HG02973 (cell line): ENCODE results near the gene PRSS27.

Source experiments
- ATAC-seq: cut with Tn5 transposase; IDR thresholded peaks from one replicate; pipeline ENCODE4 v1.9.1; 2021; ENCODE audit warnings: moderate library complexity; ENCODE audit not compliant: unreplicated experiment

Gene PRSS27

DNA sequence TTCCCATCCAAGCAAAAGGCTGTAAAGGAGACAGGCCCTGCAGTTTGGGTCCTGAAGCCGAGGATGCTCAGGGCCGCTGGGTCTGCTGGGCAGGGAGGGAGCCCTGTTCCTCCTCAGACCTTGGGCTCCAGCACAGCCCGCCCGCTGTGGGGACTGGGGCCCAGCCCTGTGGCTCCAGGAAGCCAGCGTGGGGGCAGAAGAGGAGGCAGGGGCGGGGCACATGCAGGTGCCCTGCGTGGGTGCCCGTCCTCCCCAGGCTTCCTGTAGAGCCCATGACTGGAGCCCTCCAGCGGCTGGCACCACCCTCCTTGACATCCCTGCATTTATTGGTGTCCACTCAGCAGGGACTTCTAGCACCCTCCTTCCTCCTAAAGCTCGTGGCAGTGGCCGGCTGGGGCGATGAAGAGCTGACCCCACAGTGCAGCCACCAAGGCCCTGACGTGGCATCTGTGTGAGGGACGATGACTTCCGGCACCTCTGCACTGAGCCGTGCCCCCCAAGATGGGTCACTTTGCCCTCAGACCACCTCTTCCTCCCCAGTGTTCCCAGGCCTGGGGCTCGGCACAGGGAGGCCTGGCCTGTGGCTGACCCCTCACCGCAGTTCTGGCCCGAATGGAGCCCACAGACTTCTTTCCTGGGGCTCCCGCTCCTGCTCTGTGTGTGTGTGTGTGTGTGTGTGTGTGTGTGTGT, 9.9 kb downstream of the PRSS27 start:
- ATAC-seq = no peak

DNA sequence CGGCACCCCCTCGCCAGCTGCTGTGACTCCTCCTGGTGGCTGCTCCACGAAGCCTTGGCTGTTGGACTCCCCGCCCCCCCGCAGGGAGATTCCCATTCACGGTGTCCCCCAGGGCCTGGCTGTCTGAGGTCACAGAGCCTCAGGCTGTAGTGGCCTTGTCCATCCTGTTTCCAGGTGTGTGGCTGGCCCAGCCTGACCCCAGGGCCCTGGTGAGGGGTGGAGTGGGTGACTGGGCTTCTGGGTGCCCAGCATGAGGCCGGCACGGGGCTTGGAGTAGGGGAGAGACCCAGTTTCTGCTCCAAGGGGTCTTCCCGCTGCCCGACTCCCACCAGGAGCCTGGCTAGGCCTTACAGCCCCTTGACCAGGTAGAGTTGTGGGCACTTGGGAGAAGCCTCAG, 10.4 kb downstream of the PRSS27 start:
- no peak for ATAC-seq

GRCh38 chr16:2708955-2709587, 11.0 kb downstream of the PRSS27 start:
- ATAC-seq = no peak

- ATAC-seq = no peak
Observed at GRCh38 chr16:2708290-2708639, 11.8 kb downstream of the PRSS27 start.

DNA sequence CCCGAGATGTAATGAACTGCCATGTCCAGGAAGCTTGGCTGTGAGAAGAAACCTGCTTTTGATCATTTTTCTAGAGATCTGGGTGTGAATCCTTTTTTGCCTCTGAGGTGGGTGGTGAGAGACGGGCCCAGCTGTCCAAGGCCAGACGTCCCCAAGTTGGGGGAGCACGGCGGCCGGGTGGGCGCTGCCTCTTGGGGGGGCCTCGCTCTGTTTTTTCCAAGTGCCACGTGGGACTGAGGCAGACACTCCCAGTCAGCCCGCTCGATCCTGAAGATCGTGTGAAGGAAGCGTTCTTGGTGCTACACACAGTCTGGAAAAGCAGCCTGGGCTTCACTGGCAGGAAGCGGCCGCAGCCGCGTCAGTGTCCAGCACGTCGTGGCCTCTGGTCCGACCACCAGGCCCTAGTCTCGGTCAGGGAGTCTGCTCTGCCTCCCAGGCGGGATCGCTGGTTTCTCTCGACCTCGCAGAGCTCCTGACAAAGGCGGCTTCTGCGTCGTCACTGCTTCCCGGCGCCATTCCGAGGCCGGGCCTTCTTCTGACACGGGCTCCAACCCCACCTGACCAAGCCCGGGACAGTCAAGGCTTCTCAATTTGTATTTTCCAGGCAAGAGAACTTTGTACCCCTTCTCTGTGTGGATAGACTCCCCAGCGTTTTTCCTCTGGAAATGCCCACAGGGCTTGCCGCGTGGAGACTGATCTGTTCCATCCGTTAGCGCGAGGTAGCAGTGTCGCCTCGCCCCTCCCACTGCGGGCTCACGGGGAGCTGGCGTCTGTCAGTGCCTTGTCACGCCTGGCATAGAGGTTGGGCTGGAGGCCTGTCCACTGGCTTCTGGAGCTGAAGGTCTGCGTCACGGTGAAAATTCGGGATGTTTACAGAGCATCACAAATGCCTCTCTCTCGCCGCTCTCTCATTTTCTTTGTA, 12.4 kb downstream of the PRSS27 start:
- ATAC-seq = no peak

GRCh38 chr16:2706611-2707311, 13.3 kb downstream of the PRSS27 start:
- ATAC-seq = no peak

DNA sequence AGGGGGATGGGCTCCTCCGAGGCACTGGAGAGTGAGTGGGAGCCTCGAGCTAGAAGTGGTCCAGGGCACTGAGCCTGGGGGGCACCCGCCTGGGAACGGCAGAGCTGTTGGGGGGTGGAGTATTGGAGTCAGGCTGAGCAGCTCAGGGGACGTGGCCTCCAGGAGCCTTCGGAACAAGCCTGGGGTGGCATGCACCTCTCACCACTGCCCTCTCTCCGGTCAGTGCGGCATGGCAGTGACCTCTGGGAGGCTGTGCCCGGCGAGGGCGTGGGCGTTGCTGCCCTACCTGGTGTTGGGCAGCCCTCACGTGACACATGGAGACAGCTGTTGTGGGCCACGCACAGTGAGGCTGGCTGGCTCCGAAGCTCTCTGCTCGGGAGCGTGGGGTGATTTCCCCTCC, 13.9 kb downstream of the PRSS27 start:
- ATAC-seq = no peak

DNA sequence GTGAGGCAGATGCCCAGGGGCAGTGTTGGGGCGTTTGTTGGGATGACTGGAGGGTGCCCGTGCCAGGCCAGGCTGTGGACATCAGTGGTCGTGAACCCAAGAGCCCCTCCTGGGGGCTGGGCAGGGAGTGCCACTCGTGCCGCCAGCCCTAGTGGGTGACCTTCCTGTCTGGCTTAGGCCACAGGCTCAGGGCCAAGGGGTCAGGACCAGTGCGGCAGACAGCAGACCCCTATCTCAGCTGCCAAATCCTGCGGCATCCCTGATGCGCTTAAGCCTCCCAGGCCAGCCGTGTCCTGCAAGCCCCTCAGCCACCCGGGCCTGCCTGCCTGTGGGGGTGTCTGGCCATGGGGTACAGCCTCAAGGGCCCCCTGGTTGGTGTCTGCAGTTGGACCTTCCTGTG, 14.7 kb downstream of the PRSS27 start:
- ATAC-seq = no peak

GRCh38 chr16:2704983-2705275, 15.1 kb downstream of the PRSS27 start:
- ATAC-seq = no peak

- no peak for ATAC-seq
Observed at GRCh38 chr16:2704166-2704982, 15.7 kb downstream of the PRSS27 start.

- ATAC-seq = no peak
Observed at GRCh38 chr16:2702871-2703745, 16.9 kb downstream of the PRSS27 start.

DNA sequence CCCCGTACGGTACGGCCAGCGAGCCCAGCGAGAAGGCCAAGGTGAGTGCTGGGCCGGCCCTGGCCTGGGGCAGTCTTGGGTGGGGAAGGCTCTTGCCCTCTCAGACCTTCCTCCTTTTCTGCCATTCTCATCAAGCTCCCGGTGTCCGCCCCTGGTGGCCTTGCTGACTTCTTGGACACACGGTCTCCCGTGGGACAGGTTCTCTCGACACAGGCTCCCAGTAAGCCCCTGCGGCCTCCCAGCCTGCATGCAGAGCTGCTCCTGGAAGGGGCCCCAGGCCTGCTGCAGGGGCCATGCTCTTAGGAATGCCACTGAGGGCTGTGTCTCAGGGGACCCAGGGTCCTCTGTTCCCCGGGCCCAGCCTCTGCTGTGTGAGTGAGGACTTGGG, 17.6 kb downstream of the PRSS27 start:
- no peak for ATAC-seq

- no peak for ATAC-seq
Observed at GRCh38 chr16:2701713-2702437, 18.1 kb downstream of the PRSS27 start.

DNA sequence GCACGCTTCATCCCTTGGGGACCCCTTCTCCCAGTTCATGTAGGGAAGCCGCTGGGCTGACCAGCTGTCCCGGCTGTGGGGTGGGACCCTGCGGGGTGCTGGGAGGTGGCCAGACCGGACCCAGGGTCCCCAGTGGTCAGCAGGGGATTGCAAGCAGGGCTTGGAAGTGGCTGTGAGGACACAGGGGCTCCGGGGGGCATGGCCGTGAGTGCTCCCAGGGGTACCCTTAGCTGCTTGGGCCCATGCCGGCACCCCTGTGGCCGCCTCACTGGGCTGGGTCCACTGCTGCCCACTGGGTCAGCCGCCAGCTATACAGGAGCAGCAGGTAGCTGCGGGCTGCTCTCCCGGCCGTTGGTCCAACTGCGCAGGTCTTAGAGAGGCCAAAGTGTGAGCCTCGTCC, 18.8 kb downstream of the PRSS27 start:
- ATAC-seq = no peak

DNA sequence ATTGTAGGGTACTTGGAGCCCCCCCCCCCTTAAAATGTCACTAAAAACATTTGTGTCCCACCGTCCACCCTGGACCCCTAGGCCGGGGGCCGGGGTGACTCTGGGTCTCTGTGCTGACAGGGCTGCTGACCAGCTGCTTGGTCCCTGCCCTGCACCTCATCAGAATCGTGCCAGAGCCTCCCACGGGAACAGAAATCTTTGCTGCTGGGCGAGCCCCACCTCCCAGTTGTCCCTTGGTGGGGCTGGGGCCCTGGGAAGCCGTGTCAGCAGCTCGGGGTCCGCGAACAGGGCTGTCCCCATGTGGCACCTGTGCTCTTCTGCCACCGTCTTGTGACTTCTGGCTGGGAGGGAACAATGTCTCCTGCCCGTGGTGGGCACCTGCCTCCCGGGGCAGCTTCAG, 19.2 kb downstream of the PRSS27 start:
- ATAC-seq = no peak

GRCh38 chr16:2699791-2700600, 20.0 kb downstream of the PRSS27 start:
- ATAC-seq = no peak

DNA sequence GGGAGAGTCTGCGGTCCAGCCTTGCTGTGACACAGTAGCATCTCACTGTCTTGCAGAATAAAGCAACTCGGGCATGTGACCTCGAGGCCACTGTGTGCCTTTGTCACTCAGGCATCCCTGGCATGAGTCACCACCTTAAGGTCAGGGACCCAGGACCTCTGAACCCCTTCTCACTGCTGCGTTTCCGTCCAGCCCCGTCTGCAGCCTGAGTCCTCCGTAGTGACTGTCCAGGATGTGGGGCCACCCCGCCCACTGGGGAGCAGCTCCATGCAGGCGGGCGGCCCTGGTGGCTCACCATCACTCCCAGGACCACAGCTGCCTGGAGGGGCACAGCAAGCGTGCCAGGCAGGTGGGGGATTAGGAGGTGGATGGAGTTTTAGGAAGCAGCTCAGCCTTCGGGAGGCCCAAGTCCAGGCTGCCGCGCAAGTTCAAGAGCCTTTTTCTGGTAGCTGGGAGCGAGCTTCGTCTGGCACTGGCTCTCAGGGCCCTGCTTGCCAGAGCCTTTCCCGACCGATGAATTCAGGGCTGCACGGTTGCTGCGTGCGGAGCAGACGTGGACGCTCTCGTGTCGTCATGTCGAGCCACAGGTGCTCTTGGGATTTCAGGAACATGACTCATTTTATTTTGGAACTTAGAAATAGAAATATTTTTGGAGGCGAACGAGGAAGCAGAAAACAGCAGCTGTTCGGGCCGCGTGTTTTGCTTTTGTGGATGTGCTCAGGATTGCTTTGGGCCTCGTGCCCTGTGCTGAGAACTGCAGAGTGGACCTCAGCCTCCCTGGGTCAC, 20.9 kb downstream of the PRSS27 start:
- no peak for ATAC-seq
